ENCODE measurements around the gene CIAPIN1.
A peak's percentile ranks its signal among the peaks of the same experiment; 100 is the strongest.

Gene CIAPIN1

DNA sequence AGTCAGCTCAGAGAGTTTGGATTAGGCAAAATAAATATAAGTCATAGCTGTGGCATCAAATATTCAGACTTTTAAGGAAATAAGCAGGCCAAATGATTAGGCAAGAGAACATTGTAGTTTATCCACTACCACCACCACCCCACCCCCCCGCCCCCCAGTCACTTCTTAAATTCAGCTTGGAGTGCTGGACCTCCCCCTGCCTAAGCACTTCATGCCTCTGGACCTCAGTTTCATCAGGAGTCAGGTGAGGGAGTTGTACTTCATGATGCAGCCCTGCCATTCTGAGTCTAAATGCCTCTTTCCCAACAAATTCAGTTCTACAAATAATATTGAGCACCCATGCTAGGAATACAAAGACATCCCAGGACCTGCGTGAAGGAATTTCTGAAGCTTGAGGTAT lies 17.3 kb upstream of the CIAPIN1 start:
- in situ Hi-C loops (cut with MboI; ENCODE audit: low sequenced_read_pairs, unreplicated experiment) = no loop called here
- DNase-seq (ENCODE audit: low spot score) = no peak
- TF ChIP-seq, protein P1, sequence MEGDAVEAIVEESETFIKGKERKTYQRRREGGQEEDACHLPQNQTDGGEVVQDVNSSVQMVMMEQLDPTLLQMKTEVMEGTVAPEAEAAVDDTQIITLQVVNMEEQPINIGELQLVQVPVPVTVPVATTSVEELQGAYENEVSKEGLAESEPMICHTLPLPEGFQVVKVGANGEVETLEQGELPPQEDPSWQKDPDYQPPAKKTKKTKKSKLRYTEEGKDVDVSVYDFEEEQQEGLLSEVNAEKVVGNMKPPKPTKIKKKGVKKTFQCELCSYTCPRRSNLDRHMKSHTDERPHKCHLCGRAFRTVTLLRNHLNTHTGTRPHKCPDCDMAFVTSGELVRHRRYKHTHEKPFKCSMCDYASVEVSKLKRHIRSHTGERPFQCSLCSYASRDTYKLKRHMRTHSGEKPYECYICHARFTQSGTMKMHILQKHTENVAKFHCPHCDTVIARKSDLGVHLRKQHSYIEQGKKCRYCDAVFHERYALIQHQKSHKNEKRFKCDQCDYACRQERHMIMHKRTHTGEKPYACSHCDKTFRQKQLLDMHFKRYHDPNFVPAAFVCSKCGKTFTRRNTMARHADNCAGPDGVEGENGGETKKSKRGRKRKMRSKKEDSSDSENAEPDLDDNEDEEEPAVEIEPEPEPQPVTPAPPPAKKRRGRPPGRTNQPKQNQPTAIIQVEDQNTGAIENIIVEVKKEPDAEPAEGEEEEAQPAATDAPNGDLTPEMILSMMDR (IDR thresholded peaks at IDR 0.05; ENCODE audit: borderline replicate concordance, control extremely low read depth, extremely low read depth, insufficient read depth, missing control alignments) = no peak

DNA sequence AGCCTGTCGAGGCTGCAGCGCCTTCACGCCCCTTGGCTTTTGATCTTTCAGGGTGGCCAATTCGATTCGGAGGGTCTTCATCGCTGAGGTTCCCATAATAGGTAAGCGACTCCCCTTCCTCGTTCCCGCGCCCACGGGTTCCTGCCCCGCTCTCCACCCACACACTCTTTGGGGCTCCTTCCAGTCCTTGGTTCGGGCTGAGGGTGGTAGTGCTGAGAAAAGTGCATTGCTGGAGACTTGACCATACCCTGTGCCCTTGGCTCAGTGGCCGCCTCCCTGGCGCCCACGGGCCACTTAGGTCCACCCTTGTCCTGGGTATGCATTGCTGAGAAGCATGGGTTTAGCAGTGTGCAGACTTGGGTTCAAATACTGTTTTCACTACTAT lies 15.8 kb upstream of the CIAPIN1 start:
- no peak for DNase-seq (ENCODE audit: low spot score)
- TF ChIP-seq, protein P1 (IDR thresholded peaks at IDR 0.05; ENCODE audit: borderline replicate concordance, control extremely low read depth, extremely low read depth, insufficient read depth, missing control alignments) = no peak
- in situ Hi-C loops (cut with MboI; ENCODE audit: low sequenced_read_pairs, unreplicated experiment) = no loop called here

DNA sequence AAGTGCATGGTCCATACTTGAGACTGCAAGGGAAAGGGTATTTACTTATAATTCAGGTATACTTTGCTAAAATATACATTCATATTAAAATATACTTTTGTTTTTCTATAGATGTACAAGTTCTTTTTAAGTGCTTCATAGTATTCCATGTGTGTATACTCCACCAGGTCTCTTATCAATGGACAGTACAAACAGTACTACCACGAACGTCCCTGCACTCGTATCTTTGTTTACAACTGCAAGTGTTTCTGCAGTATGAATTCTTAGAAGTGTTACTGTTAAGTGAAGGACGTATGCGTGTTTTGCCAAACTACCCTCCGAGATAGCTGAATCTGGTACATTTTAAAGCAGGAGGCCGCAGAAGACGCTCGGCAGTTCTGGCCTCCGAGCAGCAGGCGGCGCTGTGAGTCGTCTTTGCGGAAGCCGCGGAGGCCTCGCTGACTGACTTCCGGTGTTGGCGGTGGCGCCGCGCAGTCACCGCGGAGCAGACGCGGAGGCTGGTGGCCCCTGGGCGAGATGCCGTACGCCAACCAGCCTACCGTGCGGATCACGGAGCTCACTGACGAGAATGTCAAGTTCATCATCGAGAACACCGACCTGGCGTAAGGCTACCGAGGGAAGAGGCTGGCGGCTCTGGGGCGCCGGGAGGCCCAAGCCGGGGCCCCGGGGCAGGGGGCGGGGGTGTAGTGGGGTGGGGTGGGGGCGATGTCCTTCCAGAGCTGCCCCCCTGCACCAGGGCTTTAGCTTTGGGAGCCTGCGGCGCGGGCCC lies 15.2 kb upstream of the CIAPIN1 start, which contains the start of gene POLR2C:
Gene POLR2C (plus strand): TSS at position 471 of the 769 bp plus-strand sequence. CDS start 46 bp downstream, at position 517.
- peak; percentile 94 for DNase-seq (ENCODE audit: low spot score)
- in situ Hi-C loops (cut with MboI; ENCODE audit: low sequenced_read_pairs, unreplicated experiment) = no loop called here
- TF ChIP-seq, protein P1 (IDR thresholded peaks at IDR 0.05; ENCODE audit: borderline replicate concordance, control extremely low read depth, extremely low read depth, insufficient read depth, missing control alignments) = peak; percentile 98

DNA sequence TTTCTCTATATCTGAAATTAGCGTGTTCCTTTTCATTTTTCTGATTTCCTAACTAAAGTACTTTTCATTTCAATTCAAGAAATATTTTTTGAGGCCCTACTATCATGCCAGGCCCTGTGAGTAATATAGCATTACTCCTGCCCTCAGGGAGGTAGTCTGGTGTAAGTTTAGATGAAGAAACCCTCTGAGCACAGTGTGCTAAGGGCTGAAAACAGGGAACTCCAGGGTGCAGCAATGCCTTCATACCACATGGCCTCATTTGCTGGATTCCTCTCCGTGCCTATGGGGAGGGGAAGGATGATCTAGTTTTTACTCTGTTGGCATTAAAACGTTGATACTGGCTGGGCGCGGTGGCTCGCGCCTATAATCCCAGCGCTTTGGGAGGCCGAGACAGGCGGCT lies 4.8 kb upstream of the CIAPIN1 start:
- DNase-seq (ENCODE audit: low spot score) = no peak
- TF ChIP-seq, protein P1 (IDR thresholded peaks at IDR 0.05; ENCODE audit: borderline replicate concordance, control extremely low read depth, extremely low read depth, insufficient read depth, missing control alignments) = no peak
- in situ Hi-C loops (cut with MboI; ENCODE audit: low sequenced_read_pairs, unreplicated experiment) = no loop called here

DNA sequence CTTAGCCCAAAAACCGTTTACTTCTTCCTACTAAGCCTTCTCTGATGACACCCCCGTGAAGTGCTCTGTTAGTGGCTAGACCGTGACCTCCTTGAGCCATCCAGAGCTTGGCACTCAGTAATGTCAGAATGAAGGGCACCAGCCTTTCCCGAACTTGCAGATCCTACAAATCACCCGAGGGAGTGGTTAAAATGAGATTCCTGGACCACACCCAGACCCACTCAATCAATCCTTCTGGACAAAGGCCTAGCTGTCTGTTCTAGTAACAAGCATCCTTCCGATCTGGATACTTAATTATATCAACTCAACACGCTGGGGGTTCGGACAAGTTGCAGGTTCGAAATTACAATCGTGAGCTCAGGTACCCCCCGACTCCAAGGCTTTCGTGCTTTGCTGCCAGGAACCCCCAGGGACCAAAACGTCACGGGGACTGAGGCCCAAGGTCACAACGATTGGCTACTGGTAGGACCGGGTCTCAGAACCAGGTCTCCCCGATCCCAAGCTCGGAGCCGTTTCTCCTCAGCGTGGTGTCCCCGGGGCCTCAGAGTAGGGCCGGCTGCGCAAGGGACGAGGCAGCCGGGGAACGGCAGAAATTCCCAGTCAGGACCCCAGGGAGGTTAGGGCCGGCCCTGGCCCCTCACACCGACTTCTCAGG lies 527 bp downstream of the CIAPIN1 start:
- in situ Hi-C loops (cut with MboI; ENCODE audit: low sequenced_read_pairs, unreplicated experiment) = no loop called here
- TF ChIP-seq, protein P1 (IDR thresholded peaks at IDR 0.05; ENCODE audit: borderline replicate concordance, control extremely low read depth, extremely low read depth, insufficient read depth, missing control alignments) = no peak
- peak; percentile 63 for DNase-seq (ENCODE audit: low spot score)

DNA sequence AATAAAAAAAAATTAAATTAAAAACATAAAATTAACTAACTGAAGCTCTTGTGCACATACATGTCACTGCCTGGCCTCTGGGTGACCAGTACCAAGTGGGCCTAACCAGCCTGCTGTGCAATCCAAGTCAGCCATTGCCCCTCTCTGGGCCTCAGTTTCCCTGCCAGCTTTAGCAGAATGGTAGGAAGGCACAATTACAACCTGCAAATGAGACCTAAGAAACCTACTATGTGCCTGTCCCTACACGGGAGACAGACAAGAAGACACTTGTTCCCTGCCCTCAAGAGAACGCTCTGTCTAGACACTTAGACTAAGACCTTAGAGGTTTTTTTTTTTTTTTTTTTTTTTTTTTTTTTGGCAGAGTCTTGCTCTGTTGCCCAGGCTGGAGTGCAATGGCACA lies 1.7 kb downstream of the CIAPIN1 start:
- in situ Hi-C loops (cut with MboI; ENCODE audit: low sequenced_read_pairs, unreplicated experiment) = no loop called here
- TF ChIP-seq, protein P1 (IDR thresholded peaks at IDR 0.05; ENCODE audit: borderline replicate concordance, control extremely low read depth, extremely low read depth, insufficient read depth, missing control alignments) = no peak
- no peak for DNase-seq (ENCODE audit: low spot score)

Measured in GM13976 (cell line).